GDM1 (cell line): Measurements from ENCODE around the gene ARHGAP22.
A peak's percentile ranks its signal among the peaks of the same experiment; 100 is the strongest.

Experiments used
- DNase-seq: peaks from one replicate; lab custom pipeline; 2025; lab: John Stamatoyannopoulos, UW

ARHGAP22 gene

GRCh38 chr10:48633381-48634197 is 28.7 kb upstream of the ARHGAP22 start:
- DNase-seq = no peak

DNA sequence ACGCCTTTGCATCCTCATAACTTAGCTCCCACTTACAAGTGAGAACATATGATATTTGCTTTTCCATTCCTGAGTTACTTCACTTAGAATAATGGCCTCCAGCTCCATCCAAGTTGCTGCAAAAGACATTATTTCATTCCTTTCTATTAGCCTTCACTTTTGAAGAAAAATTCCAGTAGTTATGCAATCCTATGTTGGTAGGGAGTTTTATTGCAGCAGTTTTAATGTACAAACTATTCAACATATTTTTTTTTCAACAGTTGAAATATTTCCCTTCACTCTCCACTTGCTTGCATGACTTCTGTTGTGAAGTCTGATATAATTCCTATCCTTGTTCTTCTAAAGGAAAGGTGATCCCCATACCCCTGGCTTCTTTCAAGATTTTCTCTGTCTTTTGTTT is 27.3 kb upstream of the ARHGAP22 start:
- DNase-seq = no peak

DNA sequence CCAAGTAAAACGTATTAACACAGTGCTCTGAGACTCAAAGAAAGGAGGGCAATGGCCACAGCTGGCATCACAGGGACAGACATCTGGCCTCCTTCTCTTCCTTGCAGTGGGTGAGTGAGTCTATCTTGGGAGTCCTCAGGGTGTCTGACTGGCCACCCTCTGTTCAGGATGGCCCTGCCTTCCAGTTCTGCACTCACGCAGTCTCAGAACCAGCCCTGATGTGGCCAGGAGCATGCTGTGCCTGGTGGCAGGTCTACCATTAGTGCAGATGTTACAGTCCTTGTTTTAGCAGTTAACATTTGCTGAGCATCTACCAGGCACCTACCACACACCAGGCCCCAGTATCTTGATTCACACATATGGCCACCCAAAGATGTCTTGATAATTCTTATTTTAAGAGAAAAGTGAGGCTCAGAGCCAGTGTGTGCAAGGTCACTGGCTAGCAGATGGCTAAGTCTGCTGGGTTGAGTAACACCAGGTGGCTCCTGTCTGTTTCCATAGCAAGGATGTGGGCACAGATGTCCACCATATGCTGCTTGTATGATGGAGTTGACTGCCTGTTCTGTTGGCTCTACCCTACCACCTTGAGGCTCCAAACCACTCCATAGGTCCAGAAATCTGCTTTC is 23.2 kb upstream of the ARHGAP22 start:
- DNase-seq = no peak

GRCh38 chr10:48626986-48627731 is 22.3 kb upstream of the ARHGAP22 start:
- no peak for DNase-seq

GRCh38 chr10:48626447-48626846 is 21.6 kb upstream of the ARHGAP22 start:
- no peak for DNase-seq

DNA sequence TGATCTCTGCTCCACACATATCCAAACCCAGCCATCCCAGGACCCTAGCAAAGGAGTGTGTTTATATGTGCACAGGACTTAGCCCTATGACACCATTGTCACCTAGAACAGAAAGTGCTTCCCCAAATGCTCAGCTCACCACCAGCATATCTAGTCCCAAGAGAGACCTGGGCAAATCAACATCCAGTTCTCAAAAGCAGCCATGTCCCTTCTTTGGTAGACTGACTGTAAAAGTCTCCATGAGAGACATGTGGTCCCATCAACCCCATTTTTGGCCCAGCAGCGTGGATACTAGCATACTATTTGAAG is 20.9 kb upstream of the ARHGAP22 start:
- no peak for DNase-seq

DNA sequence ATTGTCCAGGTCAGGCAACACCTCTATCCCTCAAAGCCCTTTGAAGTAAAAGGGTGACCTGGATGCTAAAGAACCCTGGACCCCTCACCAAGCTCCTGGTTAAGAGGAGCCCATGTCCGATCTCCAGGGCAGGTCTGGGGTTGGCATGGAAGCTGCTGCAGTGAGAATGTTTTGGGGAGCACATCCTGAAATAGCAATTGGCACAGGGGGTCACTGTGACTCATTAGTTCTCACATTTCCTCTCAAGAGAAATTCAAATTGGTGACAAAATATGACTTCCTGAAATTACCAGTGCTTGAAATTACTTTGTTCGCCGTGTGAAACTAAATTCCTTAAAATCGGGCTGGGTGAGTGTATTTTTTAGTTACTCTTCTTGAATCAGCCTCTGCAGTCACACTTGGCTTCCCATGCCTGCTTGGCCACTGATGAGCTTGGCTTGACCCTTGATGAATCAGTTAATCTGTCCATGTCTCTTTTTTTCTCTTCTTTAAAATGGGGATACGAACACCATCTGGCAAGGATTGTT is 18.8 kb upstream of the ARHGAP22 start:
- no peak for DNase-seq

DNA sequence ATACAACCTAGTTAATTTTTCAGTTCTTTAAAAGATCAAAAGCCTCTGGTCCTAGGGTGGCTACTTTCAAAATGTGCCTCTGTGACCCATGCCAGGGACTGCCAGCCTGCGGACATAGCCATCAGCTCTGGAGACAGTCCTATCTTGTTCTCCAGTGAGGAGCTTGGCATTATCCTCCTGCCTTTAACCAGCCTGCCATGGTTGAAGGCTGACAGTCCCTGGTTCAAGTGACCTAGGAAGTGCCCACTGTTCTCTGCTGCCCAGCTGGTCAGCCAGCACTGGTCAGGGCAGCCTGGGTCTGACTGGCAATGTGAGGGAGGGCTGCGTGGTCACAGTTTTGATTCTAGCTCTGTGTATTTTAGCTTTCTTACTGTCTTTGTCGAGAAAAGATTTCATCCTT is 18.1 kb upstream of the ARHGAP22 start:
- no peak for DNase-seq

- no peak for DNase-seq
Observed at GRCh38 chr10:48620719-48621118, 15.8 kb upstream of the ARHGAP22 start.

DNA sequence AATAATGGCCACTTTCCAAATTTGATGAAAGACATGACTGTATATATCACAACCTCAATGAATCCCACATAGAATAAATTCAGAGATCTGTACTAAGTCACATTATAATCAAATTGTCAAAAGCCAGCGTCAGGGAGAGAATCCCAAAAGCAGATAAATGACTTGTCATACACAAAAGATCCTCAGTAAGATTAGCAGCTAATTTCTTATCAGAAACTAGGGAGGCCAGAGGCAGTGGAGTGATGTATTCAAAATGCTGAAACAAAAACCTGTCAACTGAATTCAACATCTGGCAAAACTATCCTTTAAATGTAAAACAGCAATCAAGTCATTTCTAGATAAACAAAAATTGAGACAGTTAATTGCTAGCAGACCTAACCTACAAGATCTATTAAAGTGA is 11.6 kb upstream of the ARHGAP22 start:
- DNase-seq = no peak

DNA sequence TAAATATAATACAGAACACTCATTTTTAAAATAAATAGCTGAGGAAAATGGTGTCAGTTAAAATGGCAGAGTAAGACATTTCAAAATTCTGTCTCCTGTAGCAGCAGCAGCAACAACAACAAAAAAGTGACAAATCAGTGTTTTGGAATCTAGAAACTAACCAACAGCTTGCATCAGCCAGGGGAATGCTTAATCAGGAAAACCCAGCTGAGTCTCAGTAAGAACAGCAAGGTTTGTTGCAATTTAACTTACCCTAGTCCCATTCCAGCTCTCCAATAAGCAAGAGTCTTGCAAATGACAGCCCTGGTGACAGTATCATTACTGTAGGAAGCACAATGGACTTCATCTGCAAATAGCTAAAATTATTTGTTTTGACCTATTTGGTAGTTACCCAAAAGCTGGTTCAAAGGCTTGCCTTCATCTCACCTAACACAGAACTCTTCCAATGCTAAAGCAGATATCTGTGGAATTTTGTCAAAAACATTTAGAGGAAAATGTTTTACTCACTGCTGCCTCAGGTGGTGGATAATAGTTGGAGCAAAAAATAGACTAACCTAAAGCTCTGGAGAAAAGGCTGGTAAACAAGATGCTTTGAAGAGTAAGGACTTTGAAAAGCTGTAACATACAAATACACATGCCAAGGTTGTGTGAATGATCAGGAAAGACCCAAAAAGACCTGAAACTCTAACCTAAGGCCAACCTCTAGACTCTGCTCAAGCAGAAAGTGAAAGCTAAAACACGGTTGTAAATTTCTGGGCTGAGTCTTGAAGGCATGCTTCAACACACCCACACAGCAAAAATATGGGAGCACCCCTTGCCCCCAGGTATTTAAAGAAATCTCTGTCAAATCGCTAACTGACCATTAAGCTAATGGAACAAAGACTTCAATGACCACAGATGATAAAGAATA is 9.9 kb upstream of the ARHGAP22 start:
- no peak for DNase-seq

DNA sequence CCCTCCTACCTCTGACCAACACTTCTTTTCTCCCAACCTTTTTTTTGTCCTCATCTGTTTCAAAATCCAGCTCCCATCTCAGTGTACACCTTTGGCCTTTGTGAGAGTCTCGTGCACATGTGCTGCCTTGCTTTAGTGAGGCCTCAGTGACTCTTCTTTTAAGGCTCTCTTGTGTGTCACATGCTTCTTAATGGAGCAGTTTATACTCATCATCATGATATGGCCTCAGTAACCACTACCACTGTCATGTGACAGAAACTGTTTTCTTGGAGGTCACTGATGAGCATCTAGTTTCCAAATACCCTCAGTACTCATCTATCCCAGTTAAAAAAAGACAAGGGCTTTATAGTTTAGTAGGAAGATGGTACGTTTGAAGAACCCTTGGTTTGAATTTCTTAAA is 8.1 kb upstream of the ARHGAP22 start:
- no peak for DNase-seq

DNA sequence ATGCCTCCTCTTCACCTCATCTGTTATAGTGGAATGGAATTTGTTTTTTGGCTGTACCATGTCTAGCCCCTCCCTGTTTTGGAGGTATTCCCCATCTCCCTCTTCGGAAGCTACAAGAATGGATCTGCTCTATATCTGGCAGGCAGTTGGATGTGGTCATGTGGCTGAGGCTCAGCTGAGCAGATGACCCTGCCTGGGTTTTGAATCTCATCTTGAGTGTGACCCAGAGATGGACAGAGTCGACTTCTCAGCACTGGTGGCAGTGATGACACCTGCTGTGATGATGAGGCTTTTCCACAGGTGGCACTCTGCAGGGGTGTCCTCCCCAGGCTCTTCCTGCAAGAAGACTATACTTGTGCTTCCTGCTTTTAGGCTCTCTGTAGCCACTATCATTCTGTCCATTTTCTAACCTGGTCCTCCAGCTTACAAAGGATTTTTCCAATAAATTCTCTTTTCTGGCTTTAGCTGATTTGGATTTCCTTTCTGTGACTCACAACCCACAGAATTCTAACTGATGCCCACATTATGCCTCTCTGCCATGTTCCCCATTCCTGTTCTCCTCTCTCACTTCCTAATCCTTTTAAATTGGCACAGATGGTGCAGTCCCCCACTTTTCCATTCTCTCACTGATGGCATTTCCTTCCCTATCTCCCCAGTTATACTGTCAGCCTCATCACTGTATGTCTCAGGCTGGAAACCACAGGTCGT is 7.5 kb upstream of the ARHGAP22 start:
- no peak for DNase-seq

DNA sequence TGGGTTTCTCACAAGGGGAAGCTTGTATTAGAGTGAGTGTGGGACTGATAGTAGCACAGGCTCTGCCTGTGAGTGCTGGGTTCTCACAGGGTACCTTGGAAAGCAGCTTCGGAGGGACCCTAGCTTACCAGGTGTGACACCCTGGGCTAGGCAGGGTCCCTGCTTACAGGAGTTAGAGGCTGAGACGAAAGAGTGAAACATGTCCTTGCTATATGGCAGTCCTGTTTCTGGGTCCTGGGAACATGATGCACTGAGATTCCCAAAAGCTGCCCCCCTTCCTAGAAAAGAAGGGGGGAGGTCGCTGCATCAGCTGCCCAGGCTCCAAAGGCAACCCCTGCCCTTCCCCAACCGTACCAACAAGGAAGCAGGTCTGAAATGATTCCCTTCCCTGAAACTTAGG is 6.3 kb upstream of the ARHGAP22 start:
- no peak for DNase-seq

GRCh38 chr10:48610585-48611093 is 5.8 kb upstream of the ARHGAP22 start:
- no peak for DNase-seq

DNA sequence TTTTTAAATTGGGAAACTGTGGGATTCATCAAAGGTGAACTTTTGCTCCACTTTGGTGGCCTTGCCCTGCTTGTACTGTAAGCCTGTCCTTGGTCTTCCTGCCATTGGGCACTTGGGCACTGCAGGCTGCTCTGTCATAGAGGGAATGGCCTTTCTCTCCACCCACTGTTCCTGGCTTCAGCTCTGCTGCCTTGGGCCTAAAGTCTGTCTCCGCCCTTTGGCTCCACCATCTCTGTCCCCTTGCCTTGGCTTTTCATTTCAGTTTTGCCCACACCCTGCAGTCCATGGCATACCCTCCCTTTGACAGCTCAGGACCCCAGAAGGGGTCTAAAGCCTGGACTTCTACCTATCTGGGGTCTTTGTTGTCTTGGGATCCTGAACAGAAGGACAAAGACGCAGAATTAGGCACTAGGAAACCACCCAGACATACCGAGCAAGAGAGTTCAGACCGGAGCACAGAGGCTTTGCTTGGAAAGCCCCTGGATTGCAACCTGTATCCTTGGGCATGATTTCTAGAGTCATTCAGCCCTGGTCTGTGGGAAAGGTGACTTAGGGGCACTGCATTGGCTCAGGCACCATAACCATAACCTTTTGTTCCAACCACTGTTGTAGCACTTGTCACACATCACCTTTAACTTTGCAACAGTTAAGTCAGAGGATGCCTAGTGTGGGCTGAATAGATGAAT is 5.2 kb upstream of the ARHGAP22 start:
- no peak for DNase-seq

- DNase-seq = no peak
Observed at GRCh38 chr10:48609441-48609840, 4.6 kb upstream of the ARHGAP22 start.

DNA sequence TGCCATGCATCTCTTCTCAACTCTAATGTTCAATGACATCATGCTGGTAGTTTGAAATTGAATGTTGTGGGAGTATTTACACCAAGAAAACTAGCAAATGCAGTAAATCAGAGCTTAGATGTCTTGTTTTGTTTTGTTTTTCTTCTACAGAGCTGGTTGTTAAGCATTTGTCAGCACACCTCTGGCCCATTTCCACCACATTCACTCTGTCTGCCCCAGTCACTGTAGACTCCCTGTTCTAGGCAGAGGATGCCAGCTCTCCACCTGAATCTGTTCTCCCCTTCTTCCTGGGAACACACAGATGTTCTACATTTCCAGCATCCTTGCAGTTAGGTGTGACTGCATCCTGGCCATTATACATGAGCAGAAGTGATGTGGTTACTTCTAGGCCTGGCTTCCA is 4.1 kb upstream of the ARHGAP22 start:
- DNase-seq = no peak

DNA sequence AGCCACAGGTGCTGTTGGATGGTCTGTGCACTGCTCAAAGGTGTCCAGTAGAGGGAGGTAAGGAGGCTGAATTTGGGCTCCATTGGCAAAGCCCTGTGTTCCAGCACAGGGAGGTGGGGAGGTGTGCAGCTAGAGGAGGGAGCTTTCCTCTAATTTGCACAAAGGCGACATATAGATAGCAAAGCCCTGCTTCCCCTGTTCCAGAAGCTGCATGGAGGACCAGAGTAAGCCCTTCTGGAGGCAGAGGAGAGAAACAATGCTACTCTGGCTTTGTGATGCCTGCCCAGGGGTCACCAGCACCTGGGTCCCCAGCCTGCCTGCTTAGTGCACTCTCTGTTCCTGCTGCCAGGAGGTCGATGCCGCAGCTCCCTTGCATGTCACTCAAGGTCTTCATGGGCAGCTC is 3.4 kb upstream of the ARHGAP22 start:
- DNase-seq = peak; percentile 56
